IMR-90 (cell line): ENCODE data around the gene RFC2.

Experiments used
- CHD1 ChIP-seq: IDR thresholded peaks from 2 replicates; pipeline ENCODE4 v1.6.1; 2012; ENCODE audit warnings: low read depth, low read length, improper control_type of control experiment
- MXI1 ChIP-seq: IDR thresholded peaks from 2 replicates; pipeline ENCODE4 v1.6.1; 2012; ENCODE audit warnings: low read depth, mild to moderate bottlenecking, low read length, moderate library complexity, borderline replicate concordance
- NFE2L2 ChIP-seq: fragments of 150-350 bp; IDR thresholded peaks from 2 replicates; pipeline ENCODE4 v1.6.1; 2016; ENCODE audit warnings: low read depth, mild to moderate bottlenecking, low read length
- POLR2A ChIP-seq: IDR thresholded peaks from 2 replicates; pipeline ENCODE4 v1.6.1; 2012; ENCODE audit warnings: mild to moderate bottlenecking, low read depth, low read length
- RAD21 ChIP-seq: IDR thresholded peaks from 2 replicates; pipeline ENCODE4 v1.6.1; 2012; ENCODE audit warnings: low read length, improper control_type of control experiment
- RCOR1 ChIP-seq: IDR thresholded peaks from 2 replicates; pipeline ENCODE4 v1.6.1; 2012; ENCODE audit warnings: mild to moderate bottlenecking, low read length, improper control_type of control experiment; ENCODE audit not compliant: insufficient replicate concordance
- RFX5 ChIP-seq: IDR thresholded peaks from 2 replicates; pipeline ENCODE4 v1.8.0; 2012; ENCODE audit warnings: low read depth, mild to moderate bottlenecking, low read length, moderate library complexity
- SMC3 ChIP-seq: fragments of 150-350 bp; IDR thresholded peaks from 2 replicates; pipeline ENCODE4 v1.6.1; 2016; ENCODE audit warnings: low read depth, mild to moderate bottlenecking, antibody characterized with exemption, low read length, moderate library complexity
- TF ChIP-seq, protein P1 (sequence below): conservative IDR thresholded peaks from 2 replicates; pipeline ENCODE4 v1.5.1; 2012; ENCODE audit warnings: mild to moderate bottlenecking, low read depth, low read length, improper control_type of control experiment
- TF ChIP-seq, protein P2 (sequence below): fragments of 150-350 bp; IDR thresholded peaks from 2 replicates; pipeline ENCODE4 v1.6.1; 2017; ENCODE audit warnings: mild to moderate bottlenecking, antibody characterized with exemption, low read length, low read depth

DNA sequence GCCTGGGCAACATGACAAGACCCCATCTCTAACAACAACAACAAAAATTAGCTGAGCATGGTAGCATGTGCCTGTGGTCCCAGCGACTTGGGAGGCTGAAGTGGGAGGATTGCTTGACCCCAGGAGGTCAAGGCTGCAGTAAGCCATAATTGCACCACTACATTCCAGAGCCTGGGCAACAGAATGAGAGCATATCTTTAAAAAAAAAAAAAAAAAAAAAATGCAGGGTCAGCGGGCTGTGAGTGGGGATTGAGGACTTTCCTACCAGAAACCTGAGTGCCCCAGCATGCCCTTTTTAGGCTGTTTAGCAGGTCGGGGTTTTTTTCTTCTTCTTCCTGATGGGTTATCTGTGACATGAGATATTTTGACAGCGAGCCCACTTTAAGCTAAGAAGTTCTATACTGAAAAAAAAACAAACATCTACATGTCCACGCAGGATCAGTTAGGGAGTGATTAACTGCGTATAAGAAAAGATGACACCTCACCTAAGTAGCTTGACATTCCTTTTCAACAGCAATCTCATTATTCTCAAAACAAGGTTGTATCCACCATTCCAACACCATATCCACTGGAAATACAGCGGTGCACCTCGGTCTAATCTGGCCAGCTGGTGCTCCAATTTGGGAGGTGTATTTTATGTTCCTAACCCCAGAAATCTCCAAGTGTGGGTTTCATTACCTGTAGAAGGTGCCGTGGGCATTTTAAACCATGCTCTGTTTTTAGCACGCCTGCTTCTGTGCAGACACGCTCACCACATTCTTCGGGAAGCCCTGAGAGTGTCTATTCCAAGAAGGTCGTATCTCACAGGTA lies 13.8 kb upstream of the RFC2 start:
- TF ChIP-seq, protein P1, sequence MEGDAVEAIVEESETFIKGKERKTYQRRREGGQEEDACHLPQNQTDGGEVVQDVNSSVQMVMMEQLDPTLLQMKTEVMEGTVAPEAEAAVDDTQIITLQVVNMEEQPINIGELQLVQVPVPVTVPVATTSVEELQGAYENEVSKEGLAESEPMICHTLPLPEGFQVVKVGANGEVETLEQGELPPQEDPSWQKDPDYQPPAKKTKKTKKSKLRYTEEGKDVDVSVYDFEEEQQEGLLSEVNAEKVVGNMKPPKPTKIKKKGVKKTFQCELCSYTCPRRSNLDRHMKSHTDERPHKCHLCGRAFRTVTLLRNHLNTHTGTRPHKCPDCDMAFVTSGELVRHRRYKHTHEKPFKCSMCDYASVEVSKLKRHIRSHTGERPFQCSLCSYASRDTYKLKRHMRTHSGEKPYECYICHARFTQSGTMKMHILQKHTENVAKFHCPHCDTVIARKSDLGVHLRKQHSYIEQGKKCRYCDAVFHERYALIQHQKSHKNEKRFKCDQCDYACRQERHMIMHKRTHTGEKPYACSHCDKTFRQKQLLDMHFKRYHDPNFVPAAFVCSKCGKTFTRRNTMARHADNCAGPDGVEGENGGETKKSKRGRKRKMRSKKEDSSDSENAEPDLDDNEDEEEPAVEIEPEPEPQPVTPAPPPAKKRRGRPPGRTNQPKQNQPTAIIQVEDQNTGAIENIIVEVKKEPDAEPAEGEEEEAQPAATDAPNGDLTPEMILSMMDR, result no peak
- no peak for TF ChIP-seq MXI1
- no peak for TF ChIP-seq RFX5
- TF ChIP-seq SMC3, result no peak
- TF ChIP-seq, protein P2, sequence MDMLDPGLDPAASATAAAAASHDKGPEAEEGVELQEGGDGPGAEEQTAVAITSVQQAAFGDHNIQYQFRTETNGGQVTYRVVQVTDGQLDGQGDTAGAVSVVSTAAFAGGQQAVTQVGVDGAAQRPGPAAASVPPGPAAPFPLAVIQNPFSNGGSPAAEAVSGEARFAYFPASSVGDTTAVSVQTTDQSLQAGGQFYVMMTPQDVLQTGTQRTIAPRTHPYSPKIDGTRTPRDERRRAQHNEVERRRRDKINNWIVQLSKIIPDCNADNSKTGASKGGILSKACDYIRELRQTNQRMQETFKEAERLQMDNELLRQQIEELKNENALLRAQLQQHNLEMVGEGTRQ, result no peak
- no peak for TF ChIP-seq CHD1
- TF ChIP-seq POLR2A, result no peak
- TF ChIP-seq RAD21, result no peak
- TF ChIP-seq RCOR1, result no peak
- no peak for TF ChIP-seq NFE2L2
